K562 (cell line): ENCODE measurements around the gene ELOF1. TPM values are rescaled to one million over a fixed set of nuclear protein-coding genes. Genes with fewer than 3 reads are reported as not detected.

Experiments
- ATF7 ChIP-seq: fragments of 450-650 bp; IDR thresholded peaks from 2 replicates; pipeline ENCODE4 v1.7.1; 2014; ENCODE audit warnings: mild to moderate bottlenecking, moderate library complexity
- BRF2 ChIP-seq: IDR thresholded peaks from 3 replicates; pipeline ENCODE4 v1.6.1; 2011; ENCODE audit warnings: borderline replicate concordance, mild to moderate bottlenecking; ENCODE audit not compliant: insufficient read length, insufficient read depth
- DMBX1 ChIP-seq: fragments of 250-450 bp; sonication (Bioruptor Pico); IDR thresholded peaks from 2 replicates; pipeline ENCODE4 v1.8.0; 2022; ENCODE audit warnings: inconsistent platforms, mild to moderate bottlenecking, moderate library complexity, borderline replicate concordance
- HDAC3 ChIP-seq: fragments of 450-650 bp; IDR thresholded peaks from 2 replicates; pipeline ENCODE4 v1.6.1; 2018; ENCODE audit warnings: borderline replicate concordance, mild to moderate bottlenecking, moderate library complexity; ENCODE audit not compliant: partially characterized antibody
- NR2C2 ChIP-seq, 2 experiments: fragments of 200-800 bp in 1 of 2; sonication (Bioruptor generic) in 1 of 2; sonication (generic) in 1 of 2; formaldehyde crosslinking in 1 of 2; IDR thresholded peaks; 2 replicates each; pipeline versions ENCODE4 v1.6.1 to v1.8.0; 2016 to 2022; ENCODE audit warnings: mild to moderate bottlenecking in 1 of 2, missing compliant biosample characterization in 1 of 2, missing genetic modification characterization in 1 of 2, missing genetic modification reagents in 1 of 2
- PHF20 ChIP-seq: fragments of 450-650 bp; IDR thresholded peaks from 2 replicates; pipeline ENCODE4 v1.6.1; 2018; ENCODE audit not compliant: partially characterized antibody
- POLR2AphosphoS2 ChIP-seq: IDR thresholded peaks from 2 replicates; pipeline ENCODE4 v1.6.1; 2012; ENCODE audit warnings: low read length, improper control_type of control experiment
- PREB ChIP-seq: sonication (generic); formaldehyde crosslinking; IDR thresholded peaks from 2 replicates; pipeline ENCODE4 v1.8.1; 2023; ENCODE audit warnings: mild to moderate bottlenecking, missing genetic modification reagents
- SUPT5H ChIP-seq: fragments of 450-650 bp; IDR thresholded peaks from 2 replicates; pipeline ENCODE4 v1.6.1; 2016
- TCF3 ChIP-seq: sonication (generic); formaldehyde crosslinking; IDR thresholded peaks from 2 replicates; pipeline ENCODE4 v1.4.0; 2020; ENCODE audit warnings: mild to moderate bottlenecking, missing genetic modification reagents
- TEAD4 ChIP-seq, 2 experiments: sonication (generic) in 1 of 2; formaldehyde crosslinking in 1 of 2; IDR thresholded peaks; 2 replicates each; pipeline versions ENCODE4 v1.6.1 to v1.8.0; 2012 to 2022; ENCODE audit warnings: borderline replicate concordance in 1 of 2, inconsistent platforms in 1 of 2, low read length in 1 of 2, mild to moderate bottlenecking in 1 of 2, missing genetic modification reagents in 1 of 2
- YBX1 ChIP-seq: fragments of 450-650 bp; IDR thresholded peaks from 2 replicates; pipeline ENCODE4 v1.7.1; 2016; ENCODE audit warnings: mild to moderate bottlenecking
- ZBTB40 ChIP-seq, 2 experiments: fragments of 450-650 bp in 1 of 2; sonication (generic) in 1 of 2; formaldehyde crosslinking in 1 of 2; IDR thresholded peaks; 2 replicates each; pipeline versions ENCODE4 v1.7.1 to v1.9.0; 2016 to 2022; ENCODE audit warnings: inconsistent platforms in 1 of 2, mild to moderate bottlenecking in 1 of 2, missing genetic modification reagents in 1 of 2
- ZFPM2 ChIP-seq: fragments of 250-450 bp; sonication (Bioruptor Pico); IDR thresholded peaks from 2 replicates; pipeline ENCODE4 v1.5.1; 2022; ENCODE audit warnings: mild to moderate bottlenecking
- ZNF12 ChIP-seq: sonication (generic); formaldehyde crosslinking; IDR thresholded peaks from 2 replicates; pipeline ENCODE4 v1.4.0; 2020; ENCODE audit warnings: mild to moderate bottlenecking, missing genetic modification reagents
- polyA plus RNA-seq, 8 experiments: library from polyadenylated mRNA; depleted of rRNA in 4 of 8; stranded (reverse) in 5 of 8; unstranded in 3 of 8; fragments of >200 nt; fragmentation: Nextera tagmentation in 2 of 8; fragmentation: Illumina TruSeq in 1 of 8; extraction: Ambion mirVana in 2 of 8; extraction: Trizol in 1 of 8; gene quantifications; 2 replicates each; pipeline versions ENCODE4 v1.2.1 to v1.2.3, GENCODE V29; 2011 to 2014; ENCODE audit warnings: inconsistent platforms in 1 of 8, missing spikeins in 1 of 8
- total RNA-seq, 7 experiments: library from RNA; depleted of rRNA in 6 of 7; stranded (reverse); fragments of >200 nt in 6 of 7; fragmentation: Illumina TruSeq in 2 of 7; extraction: Trizol in 2 of 7; gene quantifications; 2 replicates each; pipeline versions ENCODE4 v1.2.1 to v1.2.3, GENCODE V29; 2011 to 2021; ENCODE audit warnings: low replicate concordance in 1 of 7

The ELOF1 gene
- total and polyA plus RNA-seq, 9 of the 15 experiments (the other 6 are each of a cell fraction or from before 2014, with no cell fraction given), result 16.7 to 147 (median 74.2) TPM

GRCh38 chr19:11528551-11529341, 30.3 kb downstream of the ELOF1 start, which contains the start of gene ECSIT (continued):
- peak; percentile 79 for TF ChIP-seq SUPT5H
- peak; percentile 7; the same call in 1 of the 2 replicates for TF ChIP-seq TCF3 (CRISPR knock-in tag)
- TF ChIP-seq ATF7, result peak; percentile 81
- TF ChIP-seq HDAC3, result peak; percentile 66
- peak; percentile 72; the same call in 1 of the 2 replicates for TF ChIP-seq ZNF12 (CRISPR knock-in tag)
- peak; percentile 55 for TF ChIP-seq TEAD4 (IDR thresholded peaks at IDR 0.05; ENCODE audit: low read length)
- peak; percentile 59; the same call in 1 of the 2 replicates for TF ChIP-seq TEAD4 (CRISPR knock-in tag; IDR thresholded peaks at IDR 0.05; ENCODE audit: borderline replicate concordance)
- TF ChIP-seq PHF20, result peak; percentile 100
- no peak for TF ChIP-seq YBX1
- 0 out of 2 replicates have a peak, but pooled peaks have one; percentile 51 for TF ChIP-seq ZFPM2 (CRISPR knock-in tag)
- peak; percentile 92 for TF ChIP-seq ZBTB40 (IDR thresholded peaks at IDR 0.05)
- TF ChIP-seq ZBTB40 (CRISPR knock-in tag; IDR thresholded peaks at IDR 0.05), result no peak
- no peak for TF ChIP-seq BRF2
- peak; percentile 51; the same call in 1 of the 2 replicates for TF ChIP-seq DMBX1
- peak; percentile 99 for TF ChIP-seq NR2C2 (CRISPR knock-in tag; IDR thresholded peaks at IDR 0.05)
- peak; percentile 100 for TF ChIP-seq NR2C2 (tag; IDR thresholded peaks at IDR 0.05)
- TF ChIP-seq PREB (CRISPR knock-in tag), result 0 out of 2 replicates have a peak, but pooled peaks have one; percentile 79
- no peak for TF ChIP-seq POLR2AphosphoS2
